DOHH2 (cell line): ENCODE measurements around the gene CBLN1.

Experiments
- H3F3A ChIP-seq: fragments of 200-600 bp; sonication (generic), shearing (Covaris generic); 2 replicates; pipeline ENCODE4 v1.6.0; 2016; ENCODE audit warnings: antibody characterized with exemption, mild to moderate bottlenecking; ENCODE audit not compliant: control insufficient read depth, insufficient read depth
- H3K27ac ChIP-seq: fragments of 200-600 bp; sonication (generic); 2 replicates; pipeline ENCODE4 v1.5.1; 2014; ENCODE audit warnings: low read depth, mild to moderate bottlenecking, low read length, moderate library complexity
- H3K27me3 ChIP-seq: fragments of 200-600 bp; sonication (generic); 2 replicates; pipeline ENCODE4 v1.6.1; 2014; ENCODE audit warnings: mild to moderate bottlenecking, low read length, mixed read lengths; ENCODE audit not compliant: control insufficient read depth
- H3K36me3 ChIP-seq: fragments of 200-600 bp; sonication (generic); 2 replicates; pipeline ENCODE4 v1.6.1; 2014; ENCODE audit warnings: mild to moderate bottlenecking, low read length, moderate library complexity, mixed read lengths; ENCODE audit not compliant: control insufficient read depth
- H3K4me1 ChIP-seq: fragments of 200-600 bp; sonication (generic); 2 replicates; pipeline ENCODE4 v1.6.1; 2014; ENCODE audit warnings: mild to moderate bottlenecking, low read length, mixed read lengths; ENCODE audit not compliant: control insufficient read depth
- H3K4me2 ChIP-seq: fragments of 200-600 bp; sonication (generic); 2 replicates; pipeline ENCODE4 v1.6.0; 2014; ENCODE audit warnings: mild to moderate bottlenecking, low read length, moderate library complexity
- H3K4me3 ChIP-seq: fragments of 200-600 bp; sonication (generic); 2 replicates; pipeline ENCODE4 v1.5.1; 2014; ENCODE audit warnings: mild to moderate bottlenecking, low read length, mixed read lengths
- H3K79me2 ChIP-seq: fragments of 200-600 bp; sonication (generic); 2 replicates; pipeline ENCODE4 v1.6.1; 2014; ENCODE audit warnings: mild to moderate bottlenecking, low read length, mixed read lengths; ENCODE audit not compliant: control insufficient read depth
- H3K9me2 ChIP-seq: fragments of 200-600 bp; sonication (generic); replicated peaks from 2 replicates; pipeline ENCODE4 v1.6.1; 2014; ENCODE audit warnings: mild to moderate bottlenecking, low read length, mixed read lengths; ENCODE audit not compliant: control insufficient read depth
- H3K9me3 ChIP-seq: fragments of 200-600 bp; sonication (generic); 2 replicates; pipeline ENCODE4 v1.6.1; 2014; ENCODE audit warnings: antibody characterized with exemption, low read length, mixed read lengths; ENCODE audit not compliant: control insufficient read depth, insufficient read depth
- H4K20me1 ChIP-seq: fragments of 200-600 bp; sonication (generic); 2 replicates; pipeline ENCODE4 v1.6.0; 2014; ENCODE audit warnings: low read depth, mild to moderate bottlenecking, antibody characterized with exemption, low read length, moderate library complexity; ENCODE audit not compliant: control insufficient read depth, insufficient read depth
- CTCF ChIP-seq: fragments of 200-600 bp; sonication (generic); IDR thresholded peaks from one replicate; pipeline ENCODE4 v1.5.1; 2014; ENCODE audit warnings: antibody characterized with exemption, mild to moderate bottlenecking, low read depth, low read length; ENCODE audit not compliant: poor library complexity, severe bottlenecking
- EZH2phosphoT487 ChIP-seq: fragments of 200-600 bp; sonication (generic); IDR thresholded peaks from 2 replicates; pipeline ENCODE4 v1.6.1; 2017; ENCODE audit warnings: borderline replicate concordance, mild to moderate bottlenecking, antibody characterized with exemption, low read length, moderate library complexity, mixed read lengths

CBLN1 gene

GRCh38 chr16:49275870-49276269, 5.8 kb downstream of the CBLN1 start:
- Histone ChIP-seq H3K9me3 (no peaks in the 10 kb centered on the region), H3K36me3 (no peaks in the 10 kb centered on the region), H3K4me1 (no peaks in the 10 kb centered on the region), H3K27me3 (peaks cover 5% of the 10 kb centered on the region), H3K4me2 (no peak overlapping the region), H3K9me2 (no peaks in the 10 kb centered on the region), H4K20me1 (no peaks in the 10 kb centered on the region), H3K79me2 (no peaks in the 10 kb centered on the region), H3K27ac (no peak overlapping the region), H3F3A (no peaks in the 10 kb centered on the region), H3K4me3 (no peak overlapping the region)
- TF ChIP-seq EZH2phosphoT487: no peak
- TF ChIP-seq CTCF: no peak

- Histone ChIP-seq H4K20me1 (no peaks in the 10 kb centered on the region), H3K27ac (no peak overlapping the region), H3F3A (no peaks in the 10 kb centered on the region), H3K9me2 (no peaks in the 10 kb centered on the region), H3K4me2 (no peak overlapping the region), H3K4me1 (no peaks in the 10 kb centered on the region), H3K27me3 (peaks cover 5% of the 10 kb centered on the region), H3K79me2 (no peaks in the 10 kb centered on the region), H3K9me3 (no peaks in the 10 kb centered on the region), H3K36me3 (no peaks in the 10 kb centered on the region), H3K4me3 (no peak overlapping the region)
- TF ChIP-seq CTCF: no peak
- TF ChIP-seq EZH2phosphoT487: no peak
These were observed 6.4 kb downstream of the CBLN1 start for GRCh38 chr16:49275050-49275730.

GRCh38 chr16:49274591-49274990, 7.0 kb downstream of the CBLN1 start:
- Histone ChIP-seq H3F3A (no peaks in the 10 kb centered on the region), H3K27me3 (peaks cover 5% of the 10 kb centered on the region), H3K4me2 (no peak overlapping the region), H3K4me1 (no peaks in the 10 kb centered on the region), H3K27ac (no peak overlapping the region), H3K9me3 (no peaks in the 10 kb centered on the region), H4K20me1 (no peaks in the 10 kb centered on the region), H3K36me3 (no peaks in the 10 kb centered on the region), H3K9me2 (no peaks in the 10 kb centered on the region), H3K4me3 (no peak overlapping the region), H3K79me2 (no peaks in the 10 kb centered on the region)
- TF ChIP-seq CTCF: no peak
- no peak for TF ChIP-seq EZH2phosphoT487
